ENCODE measurements around the gene ASCL5.
"Not testable (repeated sequence)": the region's sequence is repeated elsewhere in the genome, so short reads cannot be mapped to it uniquely, and the experiment has no call there.

The ASCL5 gene, protein sequence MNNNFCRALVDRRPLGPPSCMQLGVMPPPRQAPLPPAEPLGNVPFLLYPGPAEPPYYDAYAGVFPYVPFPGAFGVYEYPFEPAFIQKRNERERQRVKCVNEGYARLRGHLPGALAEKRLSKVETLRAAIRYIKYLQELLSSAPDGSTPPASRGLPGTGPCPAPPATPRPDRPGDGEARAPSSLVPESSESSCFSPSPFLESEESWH

DNA sequence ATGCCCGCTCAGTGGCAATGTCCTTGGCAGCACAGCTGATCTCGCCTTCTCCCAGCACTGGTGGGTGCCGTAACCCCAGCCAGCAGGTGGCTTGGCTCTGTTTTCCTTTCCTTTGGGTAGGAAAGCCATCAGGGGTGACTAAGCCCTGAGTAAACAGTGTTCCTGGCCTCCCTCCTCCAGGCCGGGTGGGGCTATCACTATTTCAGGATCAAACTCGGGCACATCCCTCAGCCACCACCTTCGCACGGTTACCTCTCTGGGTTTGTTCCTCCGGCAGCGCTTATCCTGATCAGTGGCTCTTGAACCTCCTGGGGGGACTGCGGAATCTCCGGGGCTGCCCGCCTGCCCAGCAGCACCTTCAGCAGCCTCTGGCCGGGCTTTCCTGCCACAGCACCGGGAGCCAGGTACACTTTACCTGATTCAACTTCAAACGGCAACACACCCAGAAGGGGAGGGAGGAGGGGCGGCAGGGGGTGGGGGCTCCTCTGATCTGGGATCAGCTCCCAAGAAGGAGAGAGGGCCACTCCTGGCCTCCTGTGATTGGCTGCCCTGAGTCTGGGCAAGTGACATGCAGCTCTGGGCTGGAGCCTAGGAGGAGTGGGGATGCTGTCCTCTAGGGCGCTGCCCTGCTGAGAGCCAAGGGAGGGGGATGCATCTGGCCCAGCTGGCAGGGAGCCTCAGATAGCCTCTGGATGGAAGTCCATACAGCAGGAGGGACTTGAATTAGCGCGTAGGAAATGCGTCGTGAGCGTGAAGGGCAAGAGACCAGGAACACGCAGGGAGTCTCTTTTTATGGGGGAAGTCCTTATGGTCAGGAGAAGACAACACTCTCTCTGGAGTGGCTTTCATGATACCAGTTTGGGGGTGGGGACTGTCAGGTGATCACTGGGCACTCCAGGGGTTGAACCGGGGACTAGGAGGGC, at the start of gene ASCL5:
Gene ASCL5 (minus strand): TSS at position 353 of the 923 bp plus-strand sequence. CDS start 11,812 bp downstream, outside the sequence.
- in situ Hi-C loops (cut with HindIII; ENCODE audit: low sequenced_read_pairs), result no loop called here

DNA sequence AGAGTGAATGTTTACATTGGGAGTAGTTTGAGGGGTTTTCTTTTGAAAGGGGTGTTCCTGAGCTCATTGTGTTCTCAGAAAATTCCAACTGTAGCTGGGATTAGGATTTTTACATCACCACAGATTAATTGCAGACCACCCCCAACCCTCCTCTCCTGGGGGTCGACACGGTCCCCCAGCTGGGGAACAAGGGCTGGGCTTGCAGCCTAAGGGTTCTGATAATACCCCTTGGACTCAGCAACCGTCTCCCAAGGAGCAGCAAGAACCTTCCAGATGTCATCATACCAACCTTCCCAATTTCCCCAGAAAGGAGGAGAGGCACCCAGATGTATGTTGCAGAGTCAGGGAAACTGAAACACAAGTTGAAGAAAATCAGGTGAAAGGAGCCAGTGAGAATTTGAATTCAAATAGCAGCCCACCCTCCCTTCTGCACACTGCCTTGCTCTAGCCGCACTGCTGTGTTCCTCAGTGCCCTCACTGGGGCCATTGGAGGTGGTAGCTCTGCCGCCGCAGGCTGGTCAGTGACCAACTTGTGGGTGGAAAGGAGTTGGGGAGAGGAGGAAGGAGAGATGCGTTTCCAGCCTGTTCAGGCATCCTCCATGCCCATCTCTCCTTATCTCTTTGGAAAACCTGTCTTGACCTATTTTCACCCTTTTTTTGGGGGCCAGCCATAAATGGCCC, 49.0 kb upstream of the ASCL5 start:
- in situ Hi-C loops (cut with HindIII; ENCODE audit: low sequenced_read_pairs), result no loop called here

DNA sequence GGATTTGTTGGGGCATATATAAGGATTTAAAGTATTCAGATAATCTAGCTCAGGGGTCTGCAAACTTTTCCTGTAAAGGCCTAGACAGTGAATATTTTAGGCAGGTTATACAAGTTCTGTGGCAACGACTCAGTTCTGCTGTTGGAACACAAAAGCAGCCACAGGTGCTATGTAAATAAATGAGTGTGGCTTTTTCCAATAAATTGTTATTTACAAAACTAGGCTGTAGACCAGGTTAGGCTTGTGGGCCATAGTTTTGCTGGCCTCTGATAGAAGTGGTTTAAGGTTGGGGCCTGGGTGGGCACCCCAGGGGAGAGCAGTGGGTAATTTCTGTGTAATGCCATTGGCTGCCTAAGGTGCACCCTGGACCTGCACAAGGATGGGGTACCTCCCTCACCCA, 46.8 kb upstream of the ASCL5 start:
- in situ Hi-C loops (cut with HindIII; ENCODE audit: low sequenced_read_pairs), result no loop called here

DNA sequence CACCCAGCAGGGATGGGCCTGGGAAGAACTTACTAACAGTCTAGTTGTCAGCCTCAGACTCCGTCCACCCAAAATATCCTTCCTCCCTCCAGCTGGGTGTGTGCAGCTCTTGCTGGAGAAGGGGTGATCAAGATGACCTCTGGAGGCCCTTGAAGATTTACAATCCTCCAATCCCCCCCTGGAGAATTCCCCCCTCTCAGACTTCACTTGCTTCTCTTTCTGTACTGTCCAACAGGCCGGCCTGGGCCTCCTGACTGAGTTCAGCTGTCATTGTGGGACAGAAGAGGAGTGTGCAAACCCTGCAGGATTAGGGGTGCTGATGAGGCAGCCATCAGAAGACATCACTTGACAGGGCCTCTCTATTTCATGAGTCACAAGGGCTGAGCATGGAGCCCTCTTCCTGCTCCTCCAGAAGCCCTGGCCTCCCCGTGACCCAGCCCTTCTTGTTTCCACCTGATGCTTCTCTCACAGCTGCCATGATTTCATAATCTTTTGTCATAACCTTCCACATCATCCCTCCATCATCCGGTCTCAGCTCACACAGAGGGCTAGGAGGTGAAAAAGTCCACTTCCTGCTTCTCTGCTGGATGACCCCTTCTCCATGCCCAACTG, 46.1 kb upstream of the ASCL5 start:
- in situ Hi-C loops (cut with HindIII; ENCODE audit: low sequenced_read_pairs), result no loop called here

DNA sequence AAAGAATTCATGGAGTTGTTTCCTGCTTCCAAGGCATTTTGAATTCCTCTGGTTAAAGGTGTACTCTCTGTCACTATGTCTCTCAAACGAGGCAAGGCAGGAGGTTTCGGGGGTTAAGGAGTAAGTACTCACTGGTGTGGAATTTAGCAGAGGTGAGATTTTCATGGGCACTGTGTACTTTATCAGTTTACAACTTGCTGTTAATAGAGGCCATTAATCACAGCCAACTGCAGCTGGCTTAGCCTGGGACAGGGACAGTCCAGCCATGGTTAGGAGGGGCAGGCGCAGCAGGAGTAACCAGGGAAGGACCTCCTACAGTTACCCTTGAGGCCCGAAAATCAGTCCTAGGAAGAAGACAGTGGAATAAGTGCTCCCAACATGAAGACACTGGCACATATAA, 45.3 kb upstream of the ASCL5 start:
- in situ Hi-C loops (cut with HindIII; ENCODE audit: low sequenced_read_pairs), result no loop called here

DNA sequence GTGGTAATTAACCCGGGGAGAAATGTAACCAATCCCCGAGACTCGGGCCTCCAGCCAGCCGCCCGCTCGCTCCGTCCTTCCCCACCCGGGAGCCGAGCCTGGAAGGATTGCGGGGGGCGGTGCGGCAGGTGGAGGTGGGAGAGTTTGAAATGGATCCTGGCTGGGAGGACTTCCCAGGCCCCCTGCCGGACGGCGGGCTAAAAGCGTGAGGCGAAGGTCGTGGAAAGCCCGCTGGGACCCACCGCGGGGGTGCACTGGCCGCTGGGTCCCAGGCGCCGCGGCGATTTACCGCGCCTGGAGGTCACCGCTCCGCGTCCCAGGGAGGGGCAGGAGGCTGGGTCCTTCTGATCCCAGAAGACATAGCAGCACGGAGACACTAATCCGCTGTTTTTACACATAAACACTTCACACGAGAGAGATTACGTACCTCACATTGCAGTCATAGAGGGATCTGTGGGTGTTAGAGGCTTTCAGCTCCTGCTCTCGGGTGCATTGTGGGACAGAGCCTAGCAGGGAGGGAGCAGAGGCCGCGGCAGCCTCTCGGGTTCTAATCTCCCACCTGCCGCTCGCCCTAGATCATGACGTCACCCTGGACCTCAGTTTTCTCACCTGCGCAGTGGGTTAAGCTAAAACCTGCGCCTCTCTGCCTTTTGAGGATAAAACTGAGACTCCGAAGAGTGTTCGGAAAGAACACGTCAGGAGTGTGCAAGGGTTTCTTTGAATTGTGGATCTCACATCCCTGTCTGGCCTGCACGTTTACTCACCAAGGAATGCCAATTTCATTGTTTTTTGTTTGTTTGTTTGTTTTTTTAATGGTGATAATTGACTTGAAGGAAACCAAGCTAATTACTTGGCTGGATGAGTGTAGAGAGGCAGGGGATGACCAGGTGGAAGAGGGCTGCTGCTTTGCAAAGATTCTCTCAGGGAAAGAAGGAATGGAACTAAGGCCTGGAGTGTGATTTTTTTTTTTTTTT, 44.4 kb upstream of the ASCL5 start:
- in situ Hi-C loops (cut with HindIII; ENCODE audit: low sequenced_read_pairs), result no loop called here

DNA sequence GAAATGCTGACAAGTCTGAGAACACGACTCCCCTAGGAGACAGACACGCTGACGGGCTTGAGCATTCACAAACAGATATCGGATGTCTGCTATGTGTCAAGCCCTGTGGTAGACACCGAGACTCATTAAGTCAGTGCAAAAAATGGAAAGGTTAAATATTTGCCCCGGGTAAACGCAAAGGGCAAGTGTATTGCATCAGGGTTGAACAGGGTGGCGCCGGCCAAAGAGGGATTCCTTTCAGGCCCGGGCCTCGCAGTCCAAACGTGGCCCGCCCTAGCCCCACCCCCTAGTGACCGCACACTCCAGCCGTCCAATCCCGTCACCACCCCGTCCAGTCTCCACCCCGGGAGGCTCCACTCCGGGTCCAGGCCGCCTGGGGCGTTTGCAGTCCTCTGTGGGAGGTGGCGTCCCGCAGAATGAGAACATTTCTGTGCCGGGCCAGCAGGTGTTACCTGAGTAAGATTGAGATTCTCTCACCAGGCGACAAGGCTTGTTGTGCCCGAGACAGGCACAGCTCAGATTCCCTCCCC, 43.6 kb upstream of the ASCL5 start:
- in situ Hi-C loops (cut with HindIII; ENCODE audit: low sequenced_read_pairs), result no loop called here

DNA sequence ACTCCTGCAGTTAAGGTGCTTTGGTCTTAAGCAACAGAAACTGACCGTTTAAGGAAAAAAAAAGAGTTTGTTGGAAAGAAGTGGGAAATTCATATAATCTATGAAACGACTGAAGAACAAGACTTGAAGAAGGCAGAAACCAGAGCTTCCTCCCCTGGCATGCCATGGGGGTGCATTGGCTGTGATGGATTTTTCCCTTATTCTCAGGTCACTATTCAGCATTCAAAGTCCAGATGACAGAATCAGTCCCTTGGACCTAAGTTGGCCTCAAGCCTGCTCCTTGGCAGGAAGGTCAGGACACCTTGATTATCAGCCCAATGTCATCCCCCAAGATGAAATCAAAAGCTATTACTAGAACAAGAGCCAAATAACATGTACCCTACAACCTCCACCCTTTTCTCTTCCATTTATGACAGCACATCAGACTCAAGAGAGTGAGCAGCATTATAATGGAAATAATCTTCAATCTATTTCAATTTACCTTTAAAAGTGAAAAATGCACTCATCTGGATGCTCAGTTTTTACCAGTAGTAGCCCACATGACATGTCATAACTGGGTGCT, 43.1 kb upstream of the ASCL5 start:
- in situ Hi-C loops (cut with HindIII; ENCODE audit: low sequenced_read_pairs), result no loop called here

DNA sequence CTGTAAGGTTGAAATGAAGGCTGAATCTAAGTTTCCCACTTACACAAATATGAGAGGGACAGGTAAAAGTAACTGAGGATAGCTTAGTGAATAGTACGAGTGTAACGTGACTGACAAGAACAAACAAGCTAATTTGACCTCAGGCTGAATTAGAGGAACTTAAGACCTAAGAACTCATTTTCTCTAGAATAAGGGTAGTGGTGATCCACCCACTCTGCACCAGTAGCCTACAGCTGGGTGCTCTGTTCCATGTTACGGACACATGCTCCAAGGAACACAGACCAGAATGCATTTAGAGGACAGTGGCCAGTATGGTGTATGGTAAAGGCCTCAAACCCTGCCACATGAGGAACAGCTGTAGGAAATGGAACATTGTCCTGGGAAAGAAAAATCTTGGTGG, 42.2 kb upstream of the ASCL5 start:
- in situ Hi-C loops (cut with HindIII; ENCODE audit: low sequenced_read_pairs), result no loop called here

DNA sequence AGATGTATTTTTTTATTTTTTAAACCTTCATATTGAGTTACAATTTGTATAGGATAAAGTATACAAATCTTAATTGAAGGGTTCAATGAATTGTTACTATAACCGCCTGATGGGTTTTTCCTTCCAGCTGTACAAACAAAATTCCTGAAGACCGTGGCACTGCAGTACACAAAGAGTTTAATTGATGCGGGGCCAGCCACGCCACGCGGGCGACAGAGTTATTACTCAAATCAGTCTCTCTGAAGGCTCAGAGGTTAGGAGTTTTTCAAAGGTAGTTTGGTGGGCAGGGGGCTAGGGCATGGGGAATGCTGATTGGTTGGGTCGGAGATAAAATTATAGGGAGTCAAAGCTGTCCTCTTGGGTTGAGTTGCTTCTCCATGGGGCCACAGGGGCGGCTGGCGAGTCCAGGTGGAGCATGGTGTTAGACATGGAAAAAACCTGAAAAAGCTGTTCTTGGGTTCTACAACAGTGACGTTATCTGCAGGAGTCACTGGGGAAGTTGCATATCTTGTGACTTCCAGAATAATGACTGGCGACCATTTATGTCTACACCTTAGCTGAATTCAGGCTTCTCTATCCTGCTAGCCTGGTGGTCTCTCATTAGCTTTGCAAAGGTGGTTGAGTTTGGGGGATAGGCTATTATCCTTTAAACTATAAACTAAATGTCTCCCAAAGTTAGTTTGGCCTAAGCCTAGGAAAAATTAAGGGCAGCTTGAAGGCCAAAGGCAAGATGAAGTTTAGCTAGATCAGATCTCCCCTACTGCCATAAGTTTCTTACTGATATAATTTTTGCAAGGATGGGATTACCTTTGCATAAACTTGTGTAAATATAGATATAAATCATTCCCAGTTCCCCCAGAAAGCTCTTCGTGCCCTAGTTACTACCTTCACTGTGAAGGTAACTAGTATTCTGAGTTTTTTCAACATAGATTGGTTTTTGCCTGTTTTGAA, 40.3 kb upstream of the ASCL5 start:
- in situ Hi-C loops (cut with HindIII; ENCODE audit: low sequenced_read_pairs), result no loop called here

DNA sequence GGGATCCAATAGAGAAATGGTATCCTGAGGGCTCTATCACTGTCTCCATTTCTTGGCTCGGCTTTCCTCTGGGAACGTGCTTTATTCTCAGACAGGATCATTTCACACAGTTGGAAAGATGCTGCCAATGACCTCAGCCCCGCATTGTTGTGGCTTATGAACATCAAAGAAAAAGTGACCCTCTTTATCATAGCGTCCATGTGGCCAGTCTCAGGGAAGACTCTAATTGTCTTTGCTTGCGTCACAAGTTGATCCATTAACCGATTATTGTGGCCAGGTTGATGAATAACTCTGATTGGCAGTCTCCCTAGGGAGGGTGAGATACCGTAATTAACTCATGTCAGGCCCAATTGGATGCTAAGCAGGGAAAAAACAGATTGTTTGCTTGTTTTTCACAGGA, 37.7 kb upstream of the ASCL5 start:
- in situ Hi-C loops (cut with HindIII; ENCODE audit: low sequenced_read_pairs), result no loop called here

DNA sequence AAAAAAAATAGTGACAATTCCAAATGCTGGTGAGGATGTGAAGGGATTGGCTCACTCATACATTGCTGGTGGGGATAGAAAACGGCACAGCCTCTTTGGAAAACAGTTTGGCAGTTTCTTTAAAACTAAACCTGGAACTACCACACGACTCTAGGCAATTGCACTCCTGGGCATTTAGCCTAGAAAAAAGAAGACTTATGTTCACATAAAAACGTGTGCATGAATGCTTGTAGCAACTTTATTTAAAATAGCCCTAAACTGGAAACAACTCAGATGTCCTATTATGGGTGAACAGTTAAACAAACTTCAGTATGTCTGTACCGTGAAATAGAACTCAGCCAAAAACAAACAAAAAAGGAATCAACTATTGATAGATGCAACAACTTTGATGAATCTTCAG, 36.7 kb upstream of the ASCL5 start:
- in situ Hi-C loops (cut with HindIII; ENCODE audit: low sequenced_read_pairs), result no loop called here

DNA sequence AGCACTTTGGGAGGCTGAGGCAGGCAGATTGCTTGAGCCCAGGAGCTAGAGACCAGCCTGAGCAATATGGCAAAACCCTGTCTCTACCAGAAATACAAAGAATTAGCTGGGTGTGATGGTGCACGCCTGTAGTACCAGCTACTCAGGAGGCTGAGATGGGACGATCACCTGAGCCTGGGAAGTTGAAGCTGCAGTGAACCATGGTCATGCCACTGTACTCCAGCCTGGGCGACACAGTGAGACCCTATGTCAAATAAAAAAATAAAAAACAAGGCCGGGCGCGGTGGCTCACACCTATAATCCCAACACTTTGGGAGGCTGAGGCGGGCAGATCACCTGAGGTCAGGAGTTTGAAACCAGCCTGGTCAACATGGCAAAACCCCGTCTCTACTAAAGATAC, 36.1 kb upstream of the ASCL5 start:
- in situ Hi-C loops (cut with HindIII; ENCODE audit: low sequenced_read_pairs), result not testable (repeated sequence)

DNA sequence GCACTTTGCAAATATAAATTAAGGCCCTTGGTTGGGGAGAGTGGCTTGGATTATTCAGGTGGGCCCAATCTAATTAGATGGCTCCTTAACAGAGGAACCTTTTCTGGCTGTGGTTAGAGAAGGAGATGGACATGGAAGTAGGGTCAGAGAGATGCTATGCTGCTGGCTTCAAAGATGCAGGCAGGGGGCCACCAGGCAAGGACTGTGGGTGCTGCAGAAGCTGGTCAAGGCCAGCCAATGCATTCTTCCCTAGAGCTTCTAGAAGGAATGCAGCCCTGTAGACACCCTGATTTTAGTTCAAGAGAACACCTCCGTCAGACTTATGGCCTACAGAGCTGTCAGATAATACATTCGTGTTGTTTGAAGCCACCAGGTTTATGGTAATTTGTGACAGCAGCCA, 31.0 kb upstream of the ASCL5 start:
- in situ Hi-C loops (cut with HindIII; ENCODE audit: low sequenced_read_pairs), result loop anchor here (5.0 kb wide), 3 partner anchors 39 to 69 kb away; no protein-coding TSS in a partner anchor

DNA sequence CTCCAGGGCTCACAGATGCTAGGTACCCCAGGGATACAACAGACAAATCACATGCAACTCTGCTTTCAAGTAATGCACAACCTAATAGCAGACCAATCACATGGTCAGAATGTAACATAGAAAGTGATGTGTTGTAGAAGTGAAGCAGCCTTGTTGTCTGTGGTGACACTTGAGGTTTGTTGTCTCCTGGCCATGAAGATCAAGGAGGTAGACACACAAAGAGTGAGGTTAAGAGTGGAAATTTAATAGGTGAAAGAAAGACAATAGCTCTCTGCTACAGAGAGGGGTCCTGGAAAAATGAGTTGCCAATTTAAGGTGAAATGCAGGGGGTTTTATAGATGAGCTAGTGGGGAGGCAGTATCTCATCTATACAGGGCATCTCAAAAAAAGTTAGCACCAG, 29.8 kb upstream of the ASCL5 start:
- in situ Hi-C loops (cut with HindIII; ENCODE audit: low sequenced_read_pairs), result loop anchor here (5.0 kb wide), 3 partner anchors 40 to 70 kb away; no protein-coding TSS in a partner anchor

DNA sequence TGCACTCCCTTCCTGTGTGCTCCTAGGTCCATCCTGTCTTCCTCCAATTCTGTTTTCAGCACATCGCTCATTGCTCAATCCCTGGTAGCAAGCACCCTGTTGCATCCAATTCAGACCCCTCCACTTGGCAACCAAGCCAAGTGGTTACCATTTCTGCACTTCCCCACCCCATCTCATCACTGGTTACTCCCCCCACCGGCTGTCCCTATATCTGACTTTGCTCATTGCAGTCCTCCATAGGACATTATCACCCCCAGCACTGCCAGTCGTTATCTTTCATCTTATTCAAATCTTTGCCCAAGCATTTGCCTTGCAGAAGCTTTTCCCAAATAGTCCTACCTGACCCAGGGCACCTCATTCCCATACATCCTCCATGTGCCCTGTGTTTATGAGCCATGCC, 29.4 kb upstream of the ASCL5 start:
- in situ Hi-C loops (cut with HindIII; ENCODE audit: low sequenced_read_pairs), result loop anchor here (5.0 kb wide), 3 partner anchors 39 to 71 kb away; no protein-coding TSS in a partner anchor

DNA sequence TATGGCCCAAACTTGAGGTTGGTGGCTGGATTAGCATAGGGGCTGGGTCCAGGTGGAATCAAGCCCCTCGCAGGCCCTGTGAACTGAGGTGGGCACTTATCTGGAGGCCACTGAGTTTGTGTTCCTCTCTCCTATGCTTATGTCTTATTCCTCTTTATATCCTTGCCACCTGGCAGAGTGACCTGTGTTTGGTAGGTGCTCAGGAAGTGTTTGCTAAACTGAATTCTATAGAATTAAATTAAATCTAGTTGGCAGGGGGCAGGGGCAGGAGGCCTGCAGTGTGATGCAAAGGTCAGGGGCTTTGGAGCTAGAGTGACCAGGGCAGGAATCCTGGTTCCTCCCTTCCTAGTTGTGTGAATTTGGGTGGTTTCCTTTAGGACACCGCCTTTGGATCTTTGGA, 28.4 kb upstream of the ASCL5 start:
- in situ Hi-C loops (cut with HindIII; ENCODE audit: low sequenced_read_pairs), result loop anchor here (5.0 kb wide), 3 partner anchors 38 to 72 kb away; no protein-coding TSS in a partner anchor

All from endothelial cell of hepatic sinusoid (primary cell).